Panc1 (cell line): Measurements from ENCODE around the gene ADAM12. TPM values are rescaled to one million over a fixed set of nuclear protein-coding genes. Genes with fewer than 3 reads are reported as not detected.

Experiments used
- ATAC-seq: fragments of 200-7000 bp; cut with Tn5 transposase; 2 replicates; pipeline ENCODE4 v1.9.1; 2020; ENCODE audit warnings: mild to moderate bottlenecking, moderate library complexity
- BruUV-seq: library from RNA; stranded (reverse); fragments of 400-500 nt; replicated peaks from 2 replicates; lab custom pipeline; 2021; lab: Mats Ljungman, UMichigan
- CTCF ChIA-PET: fragments of 300-600 bp; sonication (Branson Sonifier 250); formaldehyde crosslinking; loops from one replicate; lab custom pipeline; 2022; ENCODE audit warnings: antibody characterized with exemption; lab: Charles Lee
- POLR2A ChIA-PET: fragments of 300-600 bp; sonication (Branson Sonifier 250); formaldehyde crosslinking; loops from one replicate; lab custom pipeline; 2022; ENCODE audit warnings: antibody characterized with exemption; lab: Charles Lee
- DNase-seq: peaks from one replicate; pipeline ENCODE4 v3.0.0-alpha.2; 2010; ENCODE audit warnings: low read depth, low spot score
- H3K27ac ChIP-seq: 2 replicates; pipeline ENCODE4 v1.5.1; 2011; ENCODE audit warnings: mild to moderate bottlenecking, low read length, inconsistent platforms
- H3K27me3 ChIP-seq: fragments of 200-500 bp; sonication (Bioruptor generic); 2 replicates; pipeline ENCODE4 v1.6.0; 2014; ENCODE audit warnings: low read length, inconsistent platforms; ENCODE audit not compliant: control insufficient read depth, insufficient read depth
- H3K36me3 ChIP-seq: fragments of 200-500 bp; sonication (Bioruptor generic); 2 replicates; pipeline ENCODE4 v1.5.1; 2014; ENCODE audit warnings: inconsistent platforms, mild to moderate bottlenecking, low read length, moderate library complexity; ENCODE audit not compliant: control insufficient read depth, insufficient read depth
- H3K4me1 ChIP-seq: 2 replicates; pipeline ENCODE4 v1.5.1; 2011; ENCODE audit warnings: inconsistent platforms, mild to moderate bottlenecking, low read length, moderate library complexity; ENCODE audit not compliant: control insufficient read depth, insufficient read depth
- H3K4me3 ChIP-seq, 2 experiments: 2 replicates each; pipeline ENCODE4 v1.5.1; 2011 to 2012; ENCODE audit warnings: low read depth in 2 of 2, low read length in 2 of 2, mild to moderate bottlenecking in 2 of 2, inconsistent platforms in 1 of 2, moderate library complexity in 1 of 2
- H3K9me3 ChIP-seq: fragments of 200-500 bp; sonication (Bioruptor generic); 2 replicates; pipeline ENCODE4 v1.5.1; 2014; ENCODE audit warnings: low read depth, mild to moderate bottlenecking, inconsistent platforms, low read length, moderate library complexity; ENCODE audit not compliant: control insufficient read depth, insufficient read depth
- POLR2AphosphoS5 ChIP-seq: IDR thresholded peaks from 2 replicates; pipeline ENCODE4 v1.6.1; 2012; ENCODE audit warnings: mild to moderate bottlenecking, low read depth, low read length, moderate library complexity
- SIN3A ChIP-seq: IDR thresholded peaks from 2 replicates; pipeline ENCODE4 v1.6.1; 2012; ENCODE audit warnings: low read depth, mild to moderate bottlenecking, low read length, moderate library complexity, borderline replicate concordance; ENCODE audit not compliant: insufficient read depth
- TCF7L2 ChIP-seq: IDR thresholded peaks from 2 replicates; pipeline ENCODE4 v1.6.1; 2011; ENCODE audit warnings: mild to moderate bottlenecking, low read depth, low read length, inconsistent platforms
- in situ Hi-C: cut with HindIII; loops from 2 replicates; pipeline ENCODE4 v1.10.0; 2016; ENCODE audit warnings: low sequenced_read_pairs, low pct_unique_long_range_greater_than_20kb
- intact Hi-C: fragments of 100-400 bp; cut with micrococcal nuclease; formaldehyde crosslinking; loops from one replicate; pipeline ENCODE4 v1.10.0; 2022; ENCODE audit not compliant: unreplicated experiment
- total RNA-seq: library from RNA; stranded (reverse); gene quantifications from one replicate; pipeline ENCODE4 v1.2.1, GENCODE V29; 2021; ENCODE audit not compliant: unreplicated experiment
- TF ChIP-seq, protein P1 (sequence below), 2 experiments: IDR thresholded peaks; 2 replicates each; pipeline ENCODE4 v1.6.1; 2011 to 2012; ENCODE audit warnings: low read depth in 2 of 2, control low read depth in 1 of 2, low read length in 1 of 2, mild to moderate bottlenecking in 1 of 2, moderate library complexity in 1 of 2; ENCODE audit not compliant: insufficient read depth in 1 of 2
- TF ChIP-seq, protein P2 (sequence below): fragments of 450-650 bp; IDR thresholded peaks from 2 replicates; pipeline ENCODE4 v1.5.1; 2017; ENCODE audit warnings: mild to moderate bottlenecking

ADAM12 gene
- total RNA-seq, 1 experiment from 2014 or later = 0.10 TPM

DNA sequence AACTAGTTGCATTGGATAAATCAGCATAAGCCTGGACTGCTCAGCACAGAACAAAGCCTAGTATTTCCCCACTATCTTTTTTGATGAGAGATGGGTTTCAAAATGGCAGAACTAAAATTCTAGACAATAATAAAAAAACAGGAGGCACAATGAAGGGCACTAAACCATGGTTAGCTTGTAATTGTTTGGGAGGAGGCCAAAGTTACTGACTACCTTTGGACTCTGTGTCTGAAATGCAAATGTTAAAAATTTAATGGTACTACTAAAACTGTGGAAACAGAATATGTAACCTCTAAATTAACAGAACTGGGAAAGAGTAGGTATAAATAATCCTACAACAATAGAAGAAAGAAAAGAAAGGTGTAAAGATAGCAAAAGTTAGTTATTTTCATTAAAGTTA, 13.0 kb downstream of the ADAM12 start:
- ATAC-seq (no peak), DNase-seq (no peak)
- intact Hi-C loops = no loop called here
- no peak for TF ChIP-seq TCF7L2
- no peak for TF ChIP-seq SIN3A
- TF ChIP-seq, protein P1, sequence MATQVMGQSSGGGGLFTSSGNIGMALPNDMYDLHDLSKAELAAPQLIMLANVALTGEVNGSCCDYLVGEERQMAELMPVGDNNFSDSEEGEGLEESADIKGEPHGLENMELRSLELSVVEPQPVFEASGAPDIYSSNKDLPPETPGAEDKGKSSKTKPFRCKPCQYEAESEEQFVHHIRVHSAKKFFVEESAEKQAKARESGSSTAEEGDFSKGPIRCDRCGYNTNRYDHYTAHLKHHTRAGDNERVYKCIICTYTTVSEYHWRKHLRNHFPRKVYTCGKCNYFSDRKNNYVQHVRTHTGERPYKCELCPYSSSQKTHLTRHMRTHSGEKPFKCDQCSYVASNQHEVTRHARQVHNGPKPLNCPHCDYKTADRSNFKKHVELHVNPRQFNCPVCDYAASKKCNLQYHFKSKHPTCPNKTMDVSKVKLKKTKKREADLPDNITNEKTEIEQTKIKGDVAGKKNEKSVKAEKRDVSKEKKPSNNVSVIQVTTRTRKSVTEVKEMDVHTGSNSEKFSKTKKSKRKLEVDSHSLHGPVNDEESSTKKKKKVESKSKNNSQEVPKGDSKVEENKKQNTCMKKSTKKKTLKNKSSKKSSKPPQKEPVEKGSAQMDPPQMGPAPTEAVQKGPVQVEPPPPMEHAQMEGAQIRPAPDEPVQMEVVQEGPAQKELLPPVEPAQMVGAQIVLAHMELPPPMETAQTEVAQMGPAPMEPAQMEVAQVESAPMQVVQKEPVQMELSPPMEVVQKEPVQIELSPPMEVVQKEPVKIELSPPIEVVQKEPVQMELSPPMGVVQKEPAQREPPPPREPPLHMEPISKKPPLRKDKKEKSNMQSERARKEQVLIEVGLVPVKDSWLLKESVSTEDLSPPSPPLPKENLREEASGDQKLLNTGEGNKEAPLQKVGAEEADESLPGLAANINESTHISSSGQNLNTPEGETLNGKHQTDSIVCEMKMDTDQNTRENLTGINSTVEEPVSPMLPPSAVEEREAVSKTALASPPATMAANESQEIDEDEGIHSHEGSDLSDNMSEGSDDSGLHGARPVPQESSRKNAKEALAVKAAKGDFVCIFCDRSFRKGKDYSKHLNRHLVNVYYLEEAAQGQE (IDR thresholded peaks at IDR 0.05; ENCODE audit: insufficient read depth in 1 of 2, low read depth in 2 of 2, low read length in 1 of 2) = no peak
- TF ChIP-seq, protein P2, sequence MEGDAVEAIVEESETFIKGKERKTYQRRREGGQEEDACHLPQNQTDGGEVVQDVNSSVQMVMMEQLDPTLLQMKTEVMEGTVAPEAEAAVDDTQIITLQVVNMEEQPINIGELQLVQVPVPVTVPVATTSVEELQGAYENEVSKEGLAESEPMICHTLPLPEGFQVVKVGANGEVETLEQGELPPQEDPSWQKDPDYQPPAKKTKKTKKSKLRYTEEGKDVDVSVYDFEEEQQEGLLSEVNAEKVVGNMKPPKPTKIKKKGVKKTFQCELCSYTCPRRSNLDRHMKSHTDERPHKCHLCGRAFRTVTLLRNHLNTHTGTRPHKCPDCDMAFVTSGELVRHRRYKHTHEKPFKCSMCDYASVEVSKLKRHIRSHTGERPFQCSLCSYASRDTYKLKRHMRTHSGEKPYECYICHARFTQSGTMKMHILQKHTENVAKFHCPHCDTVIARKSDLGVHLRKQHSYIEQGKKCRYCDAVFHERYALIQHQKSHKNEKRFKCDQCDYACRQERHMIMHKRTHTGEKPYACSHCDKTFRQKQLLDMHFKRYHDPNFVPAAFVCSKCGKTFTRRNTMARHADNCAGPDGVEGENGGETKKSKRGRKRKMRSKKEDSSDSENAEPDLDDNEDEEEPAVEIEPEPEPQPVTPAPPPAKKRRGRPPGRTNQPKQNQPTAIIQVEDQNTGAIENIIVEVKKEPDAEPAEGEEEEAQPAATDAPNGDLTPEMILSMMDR = no peak
- TF ChIP-seq POLR2AphosphoS5 = no peak
- ChIA-PET CTCF (no interaction called here), POLR2A (no interaction called here)
- no peak overlapping the region for H3K27ac ChIP-seq
- H3K27me3 ChIP-seq = no peaks in the 10 kb centered on the region
- no peak overlapping the region for H3K4me3 ChIP-seq
- no peaks in the 10 kb centered on the region for H3K36me3 ChIP-seq
- H3K9me3 ChIP-seq = peaks cover 11% of the 10 kb centered on the region; the same call in 1 of the 2 replicates
- in situ Hi-C loops = no loop called here
- no TSS peak for BruUV-seq
- no peaks in the 10 kb centered on the region for H3K4me1 ChIP-seq

DNA sequence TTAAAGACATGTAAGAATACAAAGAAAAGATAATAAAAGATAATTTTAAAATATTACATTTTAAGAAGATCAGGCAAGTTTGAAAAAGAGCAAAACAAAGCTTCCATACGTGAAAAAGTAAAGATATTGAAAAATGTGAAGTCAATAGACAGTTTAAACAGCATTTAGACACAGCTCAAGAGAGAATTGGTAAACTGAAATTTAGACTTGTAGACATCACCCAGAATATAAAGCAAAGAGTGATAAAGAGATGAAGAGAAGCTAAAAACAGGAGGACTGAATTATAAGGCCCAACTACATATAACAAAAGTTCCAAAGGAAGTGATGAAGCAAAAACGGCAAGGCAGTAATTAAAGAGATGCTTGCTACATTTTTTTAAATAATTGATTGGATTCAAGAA, 13.8 kb downstream of the ADAM12 start:
- DNase-seq (no peak), ATAC-seq (no peak)
- BruUV-seq = no TSS peak
- Histone ChIP-seq H3K36me3 (no peaks in the 10 kb centered on the region), H3K4me1 (no peaks in the 10 kb centered on the region), H3K27me3 (no peaks in the 10 kb centered on the region), H3K4me3 (no peak overlapping the region), H3K9me3 (peaks cover 11% of the 10 kb centered on the region; the same call in 1 of the 2 replicates), H3K27ac (no peak overlapping the region)
- intact Hi-C loops (no loop called here), in situ Hi-C loops (no loop called here)
- no peak for TF ChIP-seq SIN3A
- TF ChIP-seq, protein P1 (IDR thresholded peaks at IDR 0.05; ENCODE audit: insufficient read depth in 1 of 2, low read depth in 2 of 2, low read length in 1 of 2) = no peak
- TF ChIP-seq, protein P2 = no peak
- TF ChIP-seq TCF7L2 = no peak
- TF ChIP-seq POLR2AphosphoS5 = no peak
- ChIA-PET POLR2A (no interaction called here), CTCF (no interaction called here)
